ENCODE measurements around the gene THRSP.
A peak's percentile ranks its signal among the peaks of the same experiment; 100 is the strongest.
"Not testable (repeated sequence)": the region's sequence is repeated elsewhere in the genome, so short reads cannot be mapped to it uniquely, and the experiment has no call there.

Gene THRSP

GRCh38 chr11:78076733-78077403 lies 13.2 kb downstream of the THRSP start:
- TF ChIP-seq BACH2 (CRISPR knock-in tag; IDR thresholded peaks at IDR 0.05; ENCODE audit: borderline replicate concordance) = no peak
- no peak for TF ChIP-seq CSDC2 (CRISPR knock-in tag; IDR thresholded peaks at IDR 0.05)
- TF ChIP-seq POU6F1 (CRISPR knock-in tag; IDR thresholded peaks at IDR 0.05; ENCODE audit: borderline replicate concordance, low read depth) = no peak
- no peak for TF ChIP-seq ESRRG (CRISPR knock-in tag; IDR thresholded peaks at IDR 0.05)
- no peak for TF ChIP-seq GLIS3 (CRISPR knock-in tag; IDR thresholded peaks at IDR 0.05)
- no peak for TF ChIP-seq TOX (CRISPR knock-in tag; IDR thresholded peaks at IDR 0.05; ENCODE audit: borderline replicate concordance)
- no peak for TF ChIP-seq ZFP3 (CRISPR knock-in tag; IDR thresholded peaks at IDR 0.05)
- TF ChIP-seq PPARA (CRISPR knock-in tag; IDR thresholded peaks at IDR 0.05; ENCODE audit: borderline replicate concordance) = no peak
- no peak for TF ChIP-seq ZNF8 (CRISPR knock-in tag; IDR thresholded peaks at IDR 0.05)
- no peak for TF ChIP-seq ZC3H10 (CRISPR knock-in tag; IDR thresholded peaks at IDR 0.05)
- TF ChIP-seq, protein P1, sequence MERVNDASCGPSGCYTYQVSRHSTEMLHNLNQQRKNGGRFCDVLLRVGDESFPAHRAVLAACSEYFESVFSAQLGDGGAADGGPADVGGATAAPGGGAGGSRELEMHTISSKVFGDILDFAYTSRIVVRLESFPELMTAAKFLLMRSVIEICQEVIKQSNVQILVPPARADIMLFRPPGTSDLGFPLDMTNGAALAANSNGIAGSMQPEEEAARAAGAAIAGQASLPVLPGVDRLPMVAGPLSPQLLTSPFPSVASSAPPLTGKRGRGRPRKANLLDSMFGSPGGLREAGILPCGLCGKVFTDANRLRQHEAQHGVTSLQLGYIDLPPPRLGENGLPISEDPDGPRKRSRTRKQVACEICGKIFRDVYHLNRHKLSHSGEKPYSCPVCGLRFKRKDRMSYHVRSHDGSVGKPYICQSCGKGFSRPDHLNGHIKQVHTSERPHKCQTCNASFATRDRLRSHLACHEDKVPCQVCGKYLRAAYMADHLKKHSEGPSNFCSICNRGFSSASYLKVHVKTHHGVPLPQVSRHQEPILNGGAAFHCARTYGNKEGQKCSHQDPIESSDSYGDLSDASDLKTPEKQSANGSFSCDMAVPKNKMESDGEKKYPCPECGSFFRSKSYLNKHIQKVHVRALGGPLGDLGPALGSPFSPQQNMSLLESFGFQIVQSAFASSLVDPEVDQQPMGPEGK (CRISPR knock-in tag; IDR thresholded peaks at IDR 0.05; ENCODE audit: borderline replicate concordance) = no peak
- no peak for TF ChIP-seq ARNTL (CRISPR knock-in tag; IDR thresholded peaks at IDR 0.05; ENCODE audit: borderline replicate concordance, low read depth)
- no peak for ATAC-seq

- not testable (repeated sequence) for ATAC-seq
These were observed 13.9 kb downstream of the THRSP start for GRCh38 chr11:78077592-78077991.

DNA sequence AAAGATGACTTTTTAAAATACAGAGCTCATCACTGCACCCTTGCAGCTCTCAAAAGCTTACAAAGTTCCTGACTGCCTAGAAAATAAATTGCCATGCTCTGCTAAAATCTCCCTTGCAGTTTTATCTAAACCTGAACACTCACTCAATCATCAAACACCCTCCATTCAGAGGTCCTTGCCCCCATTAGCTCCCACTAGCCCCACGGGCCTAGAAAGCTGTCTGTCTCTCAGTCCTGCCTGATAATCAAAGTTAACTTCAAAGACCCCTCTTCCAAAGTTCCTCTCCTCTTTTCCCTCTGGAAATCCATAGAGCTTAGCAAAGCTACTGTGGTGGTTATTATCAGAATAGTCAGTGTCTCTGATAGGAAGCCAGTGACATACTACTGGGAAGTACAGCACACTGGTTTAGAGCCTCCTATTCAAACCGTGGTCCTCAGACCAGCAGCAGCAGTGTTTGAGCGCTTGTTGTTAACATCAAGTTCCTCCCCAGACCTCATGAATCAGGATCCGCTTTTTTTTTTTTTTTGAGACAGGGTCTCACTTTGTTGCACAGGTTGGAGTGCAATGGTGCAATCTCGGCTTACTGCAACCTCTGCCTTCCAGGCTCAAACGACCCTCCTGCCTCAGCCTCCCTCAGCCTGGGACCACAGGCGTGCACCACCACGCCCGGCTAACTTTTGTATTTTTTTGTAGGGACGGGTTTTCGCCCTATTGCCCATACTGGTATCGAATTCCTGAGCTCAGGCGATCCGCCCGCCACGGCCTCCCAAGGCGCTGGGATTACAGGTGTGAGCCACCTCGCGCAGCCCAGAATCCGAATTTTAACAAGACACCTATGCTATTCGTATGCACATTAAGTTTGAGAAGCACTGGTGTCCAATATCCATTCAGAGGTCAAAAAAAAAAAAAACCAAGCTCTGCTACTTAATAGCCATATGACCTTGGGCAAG lies 14.8 kb downstream of the THRSP start:
- no peak for ATAC-seq
- TF ChIP-seq ESRRG (CRISPR knock-in tag; IDR thresholded peaks at IDR 0.05) = no peak
- TF ChIP-seq SNAI2 (CRISPR knock-in tag; IDR thresholded peaks at IDR 0.05) = no peak
- TF ChIP-seq, protein P2, sequence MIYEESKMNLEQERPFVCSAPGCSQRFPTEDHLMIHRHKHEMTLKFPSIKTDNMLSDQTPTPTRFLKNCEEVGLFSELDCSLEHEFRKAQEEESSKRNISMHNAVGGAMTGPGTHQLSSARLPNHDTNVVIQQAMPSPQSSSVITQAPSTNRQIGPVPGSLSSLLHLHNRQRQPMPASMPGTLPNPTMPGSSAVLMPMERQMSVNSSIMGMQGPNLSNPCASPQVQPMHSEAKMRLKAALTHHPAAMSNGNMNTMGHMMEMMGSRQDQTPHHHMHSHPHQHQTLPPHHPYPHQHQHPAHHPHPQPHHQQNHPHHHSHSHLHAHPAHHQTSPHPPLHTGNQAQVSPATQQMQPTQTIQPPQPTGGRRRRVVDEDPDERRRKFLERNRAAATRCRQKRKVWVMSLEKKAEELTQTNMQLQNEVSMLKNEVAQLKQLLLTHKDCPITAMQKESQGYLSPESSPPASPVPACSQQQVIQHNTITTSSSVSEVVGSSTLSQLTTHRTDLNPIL (CRISPR knock-in tag; IDR thresholded peaks at IDR 0.05; ENCODE audit: low read depth) = no peak
- TF ChIP-seq CSDC2 (CRISPR knock-in tag; IDR thresholded peaks at IDR 0.05) = no peak
- no peak for TF ChIP-seq ZFP30 (CRISPR knock-in tag; IDR thresholded peaks at IDR 0.05)
- no peak for TF ChIP-seq ZFP3 (CRISPR knock-in tag; IDR thresholded peaks at IDR 0.05)
- TF ChIP-seq CSRNP3 (CRISPR knock-in tag; IDR thresholded peaks at IDR 0.05) = no peak
- no peak for TF ChIP-seq PPARA (CRISPR knock-in tag; IDR thresholded peaks at IDR 0.05; ENCODE audit: borderline replicate concordance)
- TF ChIP-seq RARB (CRISPR knock-in tag; IDR thresholded peaks at IDR 0.05) = no peak
- TF ChIP-seq TCF4 (CRISPR knock-in tag; IDR thresholded peaks at IDR 0.05; ENCODE audit: borderline replicate concordance) = no peak

DNA sequence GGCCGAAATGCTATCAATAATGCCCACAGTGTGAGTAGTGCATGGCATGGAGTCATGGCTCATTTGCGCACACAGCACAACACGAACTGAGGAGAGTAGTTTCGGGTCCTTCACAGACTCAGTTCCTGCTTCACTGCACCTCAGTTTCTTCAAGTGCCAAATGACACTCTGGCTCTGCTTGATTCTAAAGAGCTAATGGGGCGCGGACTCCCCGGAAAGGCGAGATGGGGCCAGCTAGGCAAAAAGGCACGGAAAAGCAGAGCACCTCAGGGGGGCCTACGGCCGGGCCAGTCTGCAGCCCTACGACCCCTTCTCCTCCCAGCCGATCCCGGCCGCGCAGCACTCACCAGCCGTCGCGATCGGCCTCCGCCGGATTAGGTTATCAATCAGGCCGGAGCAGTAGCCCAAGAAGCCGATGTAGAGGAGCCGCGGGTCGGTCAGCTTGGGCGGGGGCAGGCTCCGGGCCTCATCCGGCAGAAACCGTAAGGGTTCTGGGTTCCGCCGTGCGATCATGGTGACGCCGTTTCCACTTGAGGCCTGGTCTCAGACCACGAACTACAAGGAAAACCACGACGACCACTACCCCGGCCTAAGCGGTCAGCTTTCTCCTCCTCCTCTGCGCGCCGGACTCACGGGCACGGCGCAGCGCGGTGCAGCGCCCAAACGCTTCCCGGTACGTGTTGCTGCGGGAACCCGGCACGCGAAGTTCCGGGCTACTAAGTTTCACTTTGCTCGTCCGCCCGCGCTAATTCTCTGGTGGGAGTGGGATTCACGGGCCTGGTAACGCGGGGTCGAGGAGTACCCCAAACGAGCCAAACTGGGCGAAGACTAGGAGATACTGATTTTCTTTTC lies 15.8 kb downstream of the THRSP start, which contains the start of gene NDUFC2:
TSS of gene NDUFC2 (minus strand) at position 631 of the 852 bp plus-strand sequence. CDS start at position 513, 118 bp downstream.
- peak; percentile 94 for ATAC-seq
- TF ChIP-seq, protein P2 (CRISPR knock-in tag; IDR thresholded peaks at IDR 0.05; ENCODE audit: low read depth) = no peak
- 0 out of 2 replicates have a peak, but pooled peaks have one; percentile 45 for TF ChIP-seq ZFP3 (CRISPR knock-in tag; IDR thresholded peaks at IDR 0.05)
- no peak for TF ChIP-seq ZNF70 (CRISPR knock-in tag; IDR thresholded peaks at IDR 0.05)
- TF ChIP-seq TCF4 (CRISPR knock-in tag; IDR thresholded peaks at IDR 0.05; ENCODE audit: borderline replicate concordance) = no peak
- TF ChIP-seq TSHZ2 (CRISPR knock-in tag; IDR thresholded peaks at IDR 0.05) = 0 out of 2 replicates have a peak, but pooled peaks have one; percentile 39
- TF ChIP-seq POU6F1 (CRISPR knock-in tag; IDR thresholded peaks at IDR 0.05; ENCODE audit: borderline replicate concordance, low read depth) = 0 out of 2 replicates have a peak, but pooled peaks have one; percentile 10
